Measurements from ENCODE around the gene PITPNM3.
A peak's percentile ranks its signal among the peaks of the same experiment; 100 is the strongest.

Gene PITPNM3

GRCh38 chr17:6449307-6449706, 107.0 kb downstream of the PITPNM3 start:
- TF ChIP-seq, protein P1, sequence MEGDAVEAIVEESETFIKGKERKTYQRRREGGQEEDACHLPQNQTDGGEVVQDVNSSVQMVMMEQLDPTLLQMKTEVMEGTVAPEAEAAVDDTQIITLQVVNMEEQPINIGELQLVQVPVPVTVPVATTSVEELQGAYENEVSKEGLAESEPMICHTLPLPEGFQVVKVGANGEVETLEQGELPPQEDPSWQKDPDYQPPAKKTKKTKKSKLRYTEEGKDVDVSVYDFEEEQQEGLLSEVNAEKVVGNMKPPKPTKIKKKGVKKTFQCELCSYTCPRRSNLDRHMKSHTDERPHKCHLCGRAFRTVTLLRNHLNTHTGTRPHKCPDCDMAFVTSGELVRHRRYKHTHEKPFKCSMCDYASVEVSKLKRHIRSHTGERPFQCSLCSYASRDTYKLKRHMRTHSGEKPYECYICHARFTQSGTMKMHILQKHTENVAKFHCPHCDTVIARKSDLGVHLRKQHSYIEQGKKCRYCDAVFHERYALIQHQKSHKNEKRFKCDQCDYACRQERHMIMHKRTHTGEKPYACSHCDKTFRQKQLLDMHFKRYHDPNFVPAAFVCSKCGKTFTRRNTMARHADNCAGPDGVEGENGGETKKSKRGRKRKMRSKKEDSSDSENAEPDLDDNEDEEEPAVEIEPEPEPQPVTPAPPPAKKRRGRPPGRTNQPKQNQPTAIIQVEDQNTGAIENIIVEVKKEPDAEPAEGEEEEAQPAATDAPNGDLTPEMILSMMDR (conservative IDR thresholded peaks at IDR 0.05; ENCODE audit: low read length): no peak
- DNase-seq (ENCODE audit: low read depth): no peak
- no peak overlapping the region for H3K4me3 ChIP-seq (ENCODE audit: low read length)

DNA sequence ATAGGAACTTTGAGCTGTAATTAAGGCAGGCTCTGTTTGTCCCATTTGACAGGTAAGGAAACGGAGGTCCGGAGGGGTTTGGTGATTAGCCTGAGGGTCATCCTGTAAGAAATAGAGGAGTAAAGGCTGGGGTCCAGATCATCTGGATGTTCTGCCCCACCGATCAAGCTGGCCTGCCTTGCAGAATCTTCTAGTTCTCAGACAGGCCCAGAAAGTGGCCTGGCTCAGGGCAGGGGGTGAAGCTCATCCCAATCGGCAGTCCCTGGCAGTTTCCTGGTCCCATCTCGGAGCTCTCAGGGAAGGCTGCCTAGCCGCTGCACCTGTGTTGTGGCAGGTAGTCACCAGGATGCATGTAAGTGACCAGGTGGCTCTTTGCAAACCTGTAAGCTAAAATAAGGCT, 107.9 kb downstream of the PITPNM3 start:
- no peak overlapping the region for H3K4me3 ChIP-seq (ENCODE audit: low read length)
- TF ChIP-seq, protein P1 (conservative IDR thresholded peaks at IDR 0.05; ENCODE audit: low read length): no peak
- no peak for DNase-seq (ENCODE audit: low read depth)

DNA sequence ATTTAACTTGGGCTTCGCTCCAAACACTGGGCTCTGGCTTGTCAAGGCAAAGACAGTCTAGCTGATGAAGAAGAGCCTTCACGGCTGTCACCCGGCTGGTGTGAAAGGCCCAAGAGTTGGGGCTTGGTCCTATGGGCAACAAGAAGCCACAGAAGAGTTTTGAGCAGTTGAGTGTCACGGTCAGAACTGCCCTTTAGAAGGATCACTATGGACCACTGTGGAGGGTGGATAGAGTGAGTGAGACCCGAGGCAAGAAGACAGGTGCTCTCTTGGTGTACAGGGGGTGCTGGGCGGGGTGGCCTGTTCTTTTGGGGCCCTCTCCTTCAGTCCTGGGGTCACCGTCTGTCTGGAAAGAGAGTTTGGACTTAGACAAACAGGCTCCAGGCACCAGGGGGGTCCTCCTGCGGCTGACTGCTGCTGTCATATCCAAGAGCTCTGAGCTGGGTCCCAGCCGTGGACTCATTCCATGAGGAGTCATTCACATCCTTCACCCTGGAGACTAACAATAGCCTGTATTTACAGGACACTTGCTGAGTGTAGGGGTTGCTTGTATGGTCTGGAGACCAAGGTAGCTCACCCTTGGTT, 109.7 kb downstream of the PITPNM3 start:
- TF ChIP-seq, protein P1 (conservative IDR thresholded peaks at IDR 0.05; ENCODE audit: low read length): no peak
- no peak for DNase-seq (ENCODE audit: low read depth)
- no peak overlapping the region for H3K4me3 ChIP-seq (ENCODE audit: low read length)

GRCh38 chr17:6444571-6445335, 111.6 kb downstream of the PITPNM3 start:
- TF ChIP-seq, protein P1 (conservative IDR thresholded peaks at IDR 0.05; ENCODE audit: low read length): no peak
- DNase-seq (ENCODE audit: low read depth): no peak
- H3K4me3 ChIP-seq (ENCODE audit: low read length): peak overlapping the region; percentile 79

DNA sequence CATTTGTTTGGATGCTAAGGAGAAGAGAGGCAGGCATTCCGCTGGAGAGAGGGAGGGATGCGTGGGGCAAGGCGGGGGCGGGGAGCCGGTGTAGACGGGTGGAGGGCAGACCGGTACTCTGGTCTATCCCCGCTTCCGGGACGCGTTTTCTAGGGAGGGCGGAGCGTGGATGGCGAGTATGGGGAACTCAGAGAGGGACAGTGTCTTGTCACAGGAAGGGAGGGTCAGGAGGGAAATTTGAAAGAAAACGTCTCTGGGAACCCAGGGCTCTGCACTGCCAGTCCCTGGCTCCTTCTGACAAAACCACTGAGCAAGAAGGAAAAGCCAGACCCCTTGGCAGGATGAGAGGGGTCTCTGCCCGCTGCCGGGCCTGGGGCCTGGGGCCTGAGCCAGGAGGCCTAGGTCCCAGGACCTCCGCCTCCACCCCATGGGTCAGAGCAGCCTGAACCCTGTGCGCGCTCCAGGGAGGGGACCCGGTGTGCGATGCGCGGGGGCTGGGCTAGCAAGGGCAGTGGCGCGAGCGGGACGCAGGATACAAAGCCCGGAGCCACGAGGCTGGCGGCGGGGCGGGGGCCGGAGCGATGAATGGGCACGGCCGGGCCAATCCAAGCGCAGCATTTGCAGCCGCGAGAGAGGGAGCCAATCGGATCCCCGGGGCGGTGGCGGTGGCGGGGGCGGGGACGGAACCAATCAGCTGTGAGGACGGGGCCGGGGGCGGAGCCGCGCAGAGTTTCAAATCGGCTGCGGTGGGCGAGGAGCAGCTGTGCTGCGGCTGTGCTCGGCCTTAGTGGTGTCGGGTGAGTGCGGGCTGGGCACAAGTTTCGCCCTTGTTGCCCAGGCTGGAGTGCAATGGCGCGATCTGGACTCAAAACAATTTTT, 112.4 kb downstream of the PITPNM3 start, which contains the start of gene PIMREG:
Gene PIMREG (plus strand): TSS at position 764 of the 879 bp plus-strand sequence. CDS start 656 bp downstream, outside the sequence.
- TF ChIP-seq, protein P1 (conservative IDR thresholded peaks at IDR 0.05; ENCODE audit: low read length): no peak
- peak; percentile 87 for DNase-seq (ENCODE audit: low read depth)
- H3K4me3 ChIP-seq (ENCODE audit: low read length): peak within 1 kb of the TSS; percentile 79

DNA sequence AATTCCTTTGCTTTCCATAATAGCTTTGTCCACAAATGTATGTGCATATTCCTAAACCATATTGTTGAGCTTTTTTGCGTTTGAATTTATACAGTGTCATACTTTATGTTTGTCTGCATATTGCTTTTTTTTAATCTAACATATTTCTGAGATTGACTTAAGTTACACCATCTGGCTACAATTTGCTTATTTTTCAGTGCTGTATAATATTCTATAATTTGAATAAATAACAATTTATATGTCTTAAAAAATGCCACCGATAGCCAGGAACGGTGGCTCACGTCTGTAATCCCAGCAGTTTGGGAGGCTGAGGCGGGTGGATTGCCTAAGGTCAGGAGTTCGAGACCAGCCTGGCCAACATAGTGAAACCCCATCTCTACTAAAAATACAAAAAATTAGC, 113.6 kb downstream of the PITPNM3 start:
- no peak for DNase-seq (ENCODE audit: low read depth)
- TF ChIP-seq, protein P1 (conservative IDR thresholded peaks at IDR 0.05; ENCODE audit: low read length): no peak
- no peak overlapping the region for H3K4me3 ChIP-seq (ENCODE audit: low read length)
